Measurements from ENCODE around the gene CCDC157. TPM values are rescaled to one million over a fixed set of nuclear protein-coding genes. Genes with fewer than 3 reads are reported as not detected.
"Not testable (repeated sequence)": the region's sequence is repeated elsewhere in the genome, so short reads cannot be mapped to it uniquely, and the experiment has no call there.

Gene CCDC157
- polyA plus RNA-seq, 5 donors: 4.0 to 8.2 (median 4.9) TPM

GRCh38 chr22:30386960-30387827, 30.4 kb downstream of the CCDC157 start, which contains the start of gene RNF215:
TSS of gene RNF215 (minus strand) at chr22:30387411. CDS start at chr22:30387313, 98 bp downstream.
- peak; percentile 83 to 84 for DNase-seq

- DNase-seq: peak; percentile 38 to 54
Observed at GRCh38 chr22:30390974-30391691, 34.3 kb downstream of the CCDC157 start.

GRCh38 chr22:30392661-30393321, 36.0 kb downstream of the CCDC157 start:
- no peak for DNase-seq

GRCh38 chr22:30393322-30393680, 36.5 kb downstream of the CCDC157 start:
- no peak for DNase-seq

GRCh38 chr22:30393885-30394284, 37.1 kb downstream of the CCDC157 start:
- no peak for DNase-seq

GRCh38 chr22:30396871-30397655, 40.3 kb downstream of the CCDC157 start, which contains the start of gene SEC14L2:
TSS of gene SEC14L2 (plus strand) at chr22:30397018. CDS start at chr22:30397117, 99 bp downstream.
- peak; percentile 49 to 54 for DNase-seq

GRCh38 chr22:30397656-30398635, 41.1 kb downstream of the CCDC157 start:
- DNase-seq: no peak

GRCh38 chr22:30398685-30399680, 42.2 kb downstream of the CCDC157 start:
- DNase-seq: no peak

GRCh38 chr22:30399718-30400117, 42.9 kb downstream of the CCDC157 start:
- DNase-seq: no peak

GRCh38 chr22:30400159-30400558, 43.4 kb downstream of the CCDC157 start:
- DNase-seq: no peak

- DNase-seq: not testable (repeated sequence)
Observed at GRCh38 chr22:30401024-30401423, 44.2 kb downstream of the CCDC157 start.

- no peak for DNase-seq
Observed at GRCh38 chr22:30402028-30402765, 45.4 kb downstream of the CCDC157 start.

- DNase-seq: not testable (repeated sequence)
Observed at GRCh38 chr22:30402766-30403104, 45.9 kb downstream of the CCDC157 start.

GRCh38 chr22:30404307-30404706, 47.5 kb downstream of the CCDC157 start:
- no peak for DNase-seq

GRCh38 chr22:30405731-30406130, 48.9 kb downstream of the CCDC157 start:
- DNase-seq: no peak

GRCh38 chr22:30406400-30406799, 49.6 kb downstream of the CCDC157 start:
- no peak for DNase-seq

GRCh38 chr22:30408388-30409102, 51.7 kb downstream of the CCDC157 start:
- DNase-seq: no peak

Data from right lung (tissue), 5 donors.